ENCODE measurements around the gene CYP3A7.
A peak's percentile ranks its signal among the peaks of the same experiment; 100 is the strongest.

Gene CYP3A7

DNA sequence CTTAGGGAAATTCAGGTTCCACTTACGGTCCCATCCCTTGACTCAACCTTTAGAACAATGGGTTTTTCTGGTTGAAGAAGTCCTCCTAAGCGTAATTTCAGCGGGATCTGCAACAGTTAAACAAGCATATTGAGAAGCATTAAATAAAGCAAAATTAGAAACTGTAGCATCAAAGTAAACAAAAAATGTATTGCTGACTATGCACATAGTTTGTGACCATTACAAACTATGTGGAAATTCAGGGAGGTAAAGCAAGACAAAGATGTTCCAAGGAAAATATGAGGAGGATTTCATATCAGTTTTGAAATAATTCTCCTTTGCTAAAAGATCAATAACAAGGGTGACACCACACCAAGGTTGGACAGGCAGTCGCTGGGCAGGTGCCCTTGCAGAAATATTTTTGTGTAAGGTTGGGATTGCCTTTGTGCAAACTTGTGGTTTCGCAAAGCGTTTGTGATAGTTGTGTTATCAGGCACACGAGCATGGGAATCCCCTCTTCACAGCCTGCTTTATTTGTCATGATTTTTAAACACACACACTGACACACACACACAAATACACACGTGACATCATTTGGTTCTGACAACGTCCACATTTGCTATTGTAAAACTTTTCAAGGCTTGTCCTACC is 49.8 kb downstream of the CYP3A7 start:
- ChIA-PET CTCF (no interaction called here), POLR2A (no interaction called here)
- TF ChIP-seq FOXA1 (IDR thresholded peaks at IDR 0.05): no peak
- TF ChIP-seq, protein P1, sequence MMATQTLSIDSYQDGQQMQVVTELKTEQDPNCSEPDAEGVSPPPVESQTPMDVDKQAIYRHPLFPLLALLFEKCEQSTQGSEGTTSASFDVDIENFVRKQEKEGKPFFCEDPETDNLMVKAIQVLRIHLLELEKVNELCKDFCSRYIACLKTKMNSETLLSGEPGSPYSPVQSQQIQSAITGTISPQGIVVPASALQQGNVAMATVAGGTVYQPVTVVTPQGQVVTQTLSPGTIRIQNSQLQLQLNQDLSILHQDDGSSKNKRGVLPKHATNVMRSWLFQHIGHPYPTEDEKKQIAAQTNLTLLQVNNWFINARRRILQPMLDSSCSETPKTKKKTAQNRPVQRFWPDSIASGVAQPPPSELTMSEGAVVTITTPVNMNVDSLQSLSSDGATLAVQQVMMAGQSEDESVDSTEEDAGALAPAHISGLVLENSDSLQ (IDR thresholded peaks at IDR 0.05): no peak
- TF ChIP-seq FOXM1 (IDR thresholded peaks at IDR 0.05; ENCODE audit: borderline replicate concordance): no peak
- no peak for TF ChIP-seq ARNT (IDR thresholded peaks at IDR 0.05)
- no peak for TF ChIP-seq SUZ12 (IDR thresholded peaks at IDR 0.05)
- no peak for TF ChIP-seq CTBP1 (IDR thresholded peaks at IDR 0.05; ENCODE audit: borderline replicate concordance)
- TF ChIP-seq L3MBTL2 (conservative IDR thresholded peaks at IDR 0.05): no peak
- TF ChIP-seq SP1 (IDR thresholded peaks at IDR 0.05): no peak
- DNase-seq (ENCODE audit: extremely low spot score): no peak

DNA sequence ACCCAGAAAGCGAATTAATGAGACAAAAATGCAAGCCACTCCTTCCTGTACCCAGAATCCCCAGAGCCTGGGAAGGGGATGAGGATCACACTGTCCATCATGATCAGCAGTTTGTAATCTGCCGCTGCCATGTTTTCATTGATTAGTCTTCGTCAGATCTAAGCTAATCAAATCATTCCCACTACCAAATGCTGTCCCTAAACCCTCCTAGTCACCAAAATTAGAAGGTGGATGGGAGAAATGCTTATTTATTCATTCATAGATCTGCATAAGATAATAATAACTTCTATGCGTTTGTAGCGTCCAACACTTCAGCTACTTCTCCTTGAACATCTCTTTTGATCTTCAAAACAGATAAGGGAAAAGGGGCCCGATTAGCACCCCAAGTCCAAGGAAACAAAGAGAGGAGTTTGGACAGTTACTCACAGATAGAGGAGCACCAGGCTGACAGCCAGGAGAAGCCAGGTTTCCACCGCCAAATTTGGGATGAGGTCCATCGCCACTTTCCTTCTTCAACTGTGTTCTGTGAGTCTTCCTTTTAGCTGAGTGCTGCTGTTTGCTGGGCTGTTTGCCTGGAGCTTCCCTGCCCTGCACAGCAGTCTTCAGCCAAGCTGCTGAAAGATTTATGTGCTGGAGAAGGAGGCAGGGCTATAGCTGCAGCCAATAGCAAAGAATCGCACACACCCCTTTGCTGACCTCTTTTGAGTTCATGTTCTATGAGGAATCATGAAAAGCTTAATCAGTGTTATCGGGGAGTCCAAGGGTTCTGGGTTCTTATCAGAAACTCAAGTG is 55.4 kb downstream of the CYP3A7 start, which contains the start of gene CYP3A5:
Gene CYP3A5 (minus strand): TSS at position 597 of the 792 bp plus-strand sequence. CDS start 100 bp downstream, at position 497.
- CTCF ChIA-PET: no interaction called here

DNA sequence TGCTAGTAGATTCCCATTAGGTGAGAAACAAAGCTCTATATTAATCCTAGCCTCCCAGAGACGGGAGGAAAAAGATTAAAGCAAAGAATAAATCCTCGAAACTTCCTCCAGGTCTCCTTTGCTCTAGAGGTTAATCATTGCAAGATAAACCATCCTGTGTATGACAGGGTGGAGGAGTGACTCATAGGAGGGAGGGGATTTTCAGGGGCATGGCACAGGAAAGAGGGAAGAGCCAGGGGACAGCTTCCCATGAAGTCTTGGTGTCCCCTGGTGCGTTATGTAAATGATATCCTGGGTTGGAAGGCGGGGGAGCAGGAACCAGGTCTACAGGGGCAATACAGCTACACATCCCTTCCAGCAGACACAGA is 56.0 kb downstream of the CYP3A7 start:
- TF ChIP-seq CTBP1 (IDR thresholded peaks at IDR 0.05; ENCODE audit: borderline replicate concordance) (no peak), TARDBP (IDR thresholded peaks at IDR 0.05) (no peak), SP1 (IDR thresholded peaks at IDR 0.05) (no peak), LEF1 (IDR thresholded peaks at IDR 0.05; ENCODE audit: borderline replicate concordance) (no peak), SUZ12 (IDR thresholded peaks at IDR 0.05) (no peak), FOXK2 (IDR thresholded peaks at IDR 0.05) (no peak), ZNF384 (IDR thresholded peaks at IDR 0.05) (no peak), L3MBTL2 (conservative IDR thresholded peaks at IDR 0.05) (no peak), FOXA1 (IDR thresholded peaks at IDR 0.05) (no peak), ARNT (IDR thresholded peaks at IDR 0.05) (no peak), ELF4 (IDR thresholded peaks at IDR 0.05) (no peak)
- DNase-seq (ENCODE audit: extremely low spot score): no peak
- ChIA-PET CTCF (no interaction called here), POLR2A (no interaction called here)

More for the DNA sequence above, 55.4 kb downstream of the CYP3A7 start, which contains the start of gene CYP3A5:
- POLR2A ChIA-PET: interaction anchor here (0.6 kb wide), 1 partner anchor 208 kb away, joined by 4 read pairs; no protein-coding TSS in a partner anchor
- DNase-seq (ENCODE audit: extremely low spot score): peak; percentile 23
- TF ChIP-seq ARNT (IDR thresholded peaks at IDR 0.05): no peak
- TF ChIP-seq, protein P1 (IDR thresholded peaks at IDR 0.05): peak; percentile 73

DNA sequence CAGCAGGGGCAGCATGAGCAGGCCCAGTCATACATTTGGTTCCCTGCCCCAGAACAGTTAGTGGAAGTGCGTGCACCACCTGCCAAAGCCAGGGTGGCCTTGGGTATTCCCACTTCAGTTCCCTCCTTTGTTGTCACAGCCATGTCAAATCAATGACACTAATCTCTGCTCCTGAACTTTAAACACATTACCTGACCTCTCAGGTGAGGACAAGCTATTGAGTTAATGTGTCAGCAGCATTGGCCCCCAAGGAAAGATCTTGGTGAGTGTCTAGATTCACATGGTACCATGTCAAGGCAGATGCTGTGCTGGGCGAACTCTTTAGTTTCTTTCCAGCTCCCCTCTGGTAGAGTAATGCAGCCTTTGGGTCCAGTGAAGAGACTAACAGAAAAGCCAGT is 57.3 kb downstream of the CYP3A7 start:
- ChIA-PET CTCF (no interaction called here), POLR2A (no interaction called here)
- no peak for DNase-seq (ENCODE audit: extremely low spot score)
- no peak for TF ChIP-seq LEF1 (IDR thresholded peaks at IDR 0.05; ENCODE audit: borderline replicate concordance)

DNA sequence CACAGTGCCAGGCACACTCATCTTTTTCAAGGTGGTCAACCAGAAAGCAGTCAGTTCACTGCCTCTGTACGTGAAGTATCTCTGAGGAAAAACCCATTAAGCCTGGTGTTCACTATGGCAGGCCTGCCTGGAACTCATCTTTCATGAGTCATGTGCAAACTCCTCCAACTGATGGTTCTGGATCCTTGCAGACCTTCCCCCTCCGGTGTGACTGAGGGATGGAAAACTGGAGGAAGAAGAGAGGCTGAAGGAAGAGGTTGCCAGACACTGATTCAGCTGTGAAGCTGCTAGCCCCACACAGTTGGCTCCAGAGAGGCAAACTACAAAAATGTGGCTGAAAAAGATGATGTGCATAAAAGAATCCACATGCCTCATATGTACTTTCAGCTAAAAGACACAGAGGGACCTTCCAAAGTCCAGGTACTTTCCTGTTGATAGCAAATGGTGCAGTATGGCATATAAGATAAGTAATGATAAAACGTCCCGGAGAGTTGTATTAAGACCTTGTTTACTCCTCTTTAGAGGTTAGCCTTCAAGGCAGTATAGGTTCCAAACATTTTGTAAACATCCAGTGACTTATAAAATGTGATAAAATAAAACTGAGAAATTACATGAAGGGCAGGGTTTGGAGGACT is 57.9 kb downstream of the CYP3A7 start:
- CTCF ChIA-PET: no interaction called here
- no peak for DNase-seq (ENCODE audit: extremely low spot score)
- POLR2A ChIA-PET: no interaction called here
- TF ChIP-seq BHLHE40 (IDR thresholded peaks at IDR 0.05; ENCODE audit: borderline replicate concordance) (no peak), FOXM1 (IDR thresholded peaks at IDR 0.05; ENCODE audit: borderline replicate concordance) (no peak), CTBP1 (IDR thresholded peaks at IDR 0.05; ENCODE audit: borderline replicate concordance) (no peak), FOXK2 (IDR thresholded peaks at IDR 0.05) (no peak), HDGF (IDR thresholded peaks at IDR 0.05; ENCODE audit: borderline replicate concordance) (no peak), ZNF384 (IDR thresholded peaks at IDR 0.05) (no peak), NFRKB (IDR thresholded peaks at IDR 0.05) (no peak), ELF4 (IDR thresholded peaks at IDR 0.05) (no peak), TARDBP (IDR thresholded peaks at IDR 0.05) (no peak), ARNT (IDR thresholded peaks at IDR 0.05) (no peak), SUZ12 (IDR thresholded peaks at IDR 0.05) (no peak), FOXA1 (IDR thresholded peaks at IDR 0.05) (no peak), L3MBTL2 (conservative IDR thresholded peaks at IDR 0.05) (no peak), LEF1 (IDR thresholded peaks at IDR 0.05; ENCODE audit: borderline replicate concordance) (no peak), SP1 (IDR thresholded peaks at IDR 0.05) (no peak)
- TF ChIP-seq, protein P1 (IDR thresholded peaks at IDR 0.05): no peak

DNA sequence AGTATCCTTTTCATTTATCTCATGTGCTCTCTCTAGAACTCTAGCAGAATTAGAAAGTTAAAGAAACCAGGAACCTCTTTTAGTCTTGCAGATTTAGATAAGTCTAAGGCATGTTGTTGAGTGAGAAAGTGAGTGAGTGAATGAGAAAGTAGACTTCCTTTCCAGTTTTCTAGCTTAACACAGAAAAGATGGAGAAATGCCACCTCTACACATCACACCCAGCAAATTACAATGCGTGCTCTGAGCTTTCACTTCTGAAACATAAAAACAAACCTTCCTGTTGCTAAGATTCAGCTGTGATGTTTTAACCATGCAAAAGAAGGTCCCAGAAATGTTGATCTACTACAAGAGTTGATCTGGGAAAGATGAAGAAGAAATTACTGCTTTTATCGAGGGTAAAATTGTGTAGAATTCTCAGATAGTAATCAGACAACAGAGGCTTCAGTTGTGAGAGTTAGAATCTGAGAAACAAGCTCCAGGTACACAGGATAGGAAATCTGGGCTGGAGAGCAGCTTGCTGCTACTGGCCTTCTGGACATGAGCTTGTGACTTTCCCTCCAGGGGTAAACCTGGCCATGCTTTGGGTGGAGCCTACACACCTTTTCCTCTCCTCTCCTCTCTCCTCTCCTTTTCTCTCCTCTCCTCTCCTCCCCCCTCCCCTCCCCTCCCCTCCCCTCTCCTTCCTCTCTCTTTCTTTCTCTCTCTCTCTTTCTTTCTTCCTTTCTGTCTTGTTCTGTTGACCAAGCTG is 59.8 kb downstream of the CYP3A7 start:
- ChIA-PET CTCF (no interaction called here), POLR2A (no interaction called here)
- TF ChIP-seq BHLHE40 (IDR thresholded peaks at IDR 0.05; ENCODE audit: borderline replicate concordance) (no peak), ELF4 (IDR thresholded peaks at IDR 0.05) (no peak), SUZ12 (IDR thresholded peaks at IDR 0.05) (no peak), FOXA1 (IDR thresholded peaks at IDR 0.05) (no peak), ZNF384 (IDR thresholded peaks at IDR 0.05) (no peak), NFRKB (IDR thresholded peaks at IDR 0.05) (no peak), HDGF (IDR thresholded peaks at IDR 0.05; ENCODE audit: borderline replicate concordance) (no peak), L3MBTL2 (conservative IDR thresholded peaks at IDR 0.05) (no peak), TARDBP (IDR thresholded peaks at IDR 0.05) (no peak), FOXM1 (IDR thresholded peaks at IDR 0.05; ENCODE audit: borderline replicate concordance) (no peak), LEF1 (IDR thresholded peaks at IDR 0.05; ENCODE audit: borderline replicate concordance) (no peak), ARNT (IDR thresholded peaks at IDR 0.05) (no peak), FOXK2 (IDR thresholded peaks at IDR 0.05) (no peak), SP1 (IDR thresholded peaks at IDR 0.05) (no peak), CTBP1 (IDR thresholded peaks at IDR 0.05; ENCODE audit: borderline replicate concordance) (no peak)
- TF ChIP-seq, protein P1 (IDR thresholded peaks at IDR 0.05): no peak
- no peak for DNase-seq (ENCODE audit: extremely low spot score)

Measured in HEK293T (cell line).